NCI-H226 (cell line): ENCODE results near the gene PAQR7.

Experiments
- DNase-seq: peaks from one replicate; pipeline ENCODE4 v3.0.0-alpha.2; 2015

PAQR7 gene, protein sequence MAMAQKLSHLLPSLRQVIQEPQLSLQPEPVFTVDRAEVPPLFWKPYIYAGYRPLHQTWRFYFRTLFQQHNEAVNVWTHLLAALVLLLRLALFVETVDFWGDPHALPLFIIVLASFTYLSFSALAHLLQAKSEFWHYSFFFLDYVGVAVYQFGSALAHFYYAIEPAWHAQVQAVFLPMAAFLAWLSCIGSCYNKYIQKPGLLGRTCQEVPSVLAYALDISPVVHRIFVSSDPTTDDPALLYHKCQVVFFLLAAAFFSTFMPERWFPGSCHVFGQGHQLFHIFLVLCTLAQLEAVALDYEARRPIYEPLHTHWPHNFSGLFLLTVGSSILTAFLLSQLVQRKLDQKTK

DNA sequence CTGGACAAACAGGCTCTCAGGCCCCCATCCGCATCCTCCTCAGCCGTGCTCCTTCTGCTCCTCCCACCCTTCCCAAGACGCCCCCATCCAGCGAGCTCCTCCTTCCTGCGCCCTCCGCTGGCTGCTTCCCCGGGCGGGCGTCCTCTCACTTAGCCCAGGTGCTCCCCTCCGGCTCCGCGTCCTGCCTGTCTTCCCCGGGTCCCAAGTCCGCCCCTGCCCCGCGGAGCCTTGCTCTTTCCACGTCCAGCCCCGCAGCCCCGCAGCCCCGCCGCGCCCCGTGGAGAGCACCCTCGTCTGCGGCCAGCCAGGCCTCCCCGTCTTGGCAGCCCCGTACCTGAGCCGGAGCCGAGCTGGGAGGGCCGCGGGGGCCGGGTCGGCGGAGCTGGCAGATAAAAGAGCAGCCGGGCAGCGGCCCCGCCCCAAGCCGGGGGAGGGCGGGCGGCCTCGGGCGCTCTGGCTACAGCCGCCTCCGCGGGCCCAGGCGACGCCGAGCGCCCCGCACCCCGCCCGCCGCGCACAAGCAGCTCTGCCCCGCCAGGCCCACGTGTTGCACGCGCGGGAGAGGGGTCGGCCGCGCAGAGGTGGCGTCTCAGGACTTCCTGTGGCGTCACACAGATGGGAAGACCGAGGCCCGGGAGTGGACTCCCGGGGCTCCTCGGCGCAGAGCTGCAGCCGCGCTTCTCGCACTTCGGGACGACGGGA, at the start of gene PAQR7:
TSS of gene PAQR7 (minus strand) at position 555 of the 702 bp plus-strand sequence. CDS start 11,869 bp downstream, outside the sequence.
- DNase-seq: peak; percentile 25

DNA sequence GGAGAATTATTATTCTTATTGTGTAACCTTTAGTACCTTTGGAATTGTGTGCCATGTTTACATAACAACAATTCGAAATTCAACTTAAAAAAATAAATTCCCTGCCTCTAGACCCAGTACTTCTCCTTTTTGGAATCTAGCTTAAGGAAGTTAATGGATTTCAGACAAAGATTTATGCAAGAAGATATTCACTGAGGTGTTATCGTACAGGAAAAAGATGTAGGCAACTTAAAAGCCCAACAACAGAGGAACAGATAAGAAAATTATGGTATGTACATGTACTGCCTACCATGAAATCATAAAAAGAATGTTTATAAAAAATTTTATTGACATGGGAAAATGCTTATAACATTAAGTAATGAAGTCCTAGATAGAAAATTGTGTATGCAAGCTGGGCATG, 48.9 kb upstream of the PAQR7 start:
- no peak for DNase-seq

DNA sequence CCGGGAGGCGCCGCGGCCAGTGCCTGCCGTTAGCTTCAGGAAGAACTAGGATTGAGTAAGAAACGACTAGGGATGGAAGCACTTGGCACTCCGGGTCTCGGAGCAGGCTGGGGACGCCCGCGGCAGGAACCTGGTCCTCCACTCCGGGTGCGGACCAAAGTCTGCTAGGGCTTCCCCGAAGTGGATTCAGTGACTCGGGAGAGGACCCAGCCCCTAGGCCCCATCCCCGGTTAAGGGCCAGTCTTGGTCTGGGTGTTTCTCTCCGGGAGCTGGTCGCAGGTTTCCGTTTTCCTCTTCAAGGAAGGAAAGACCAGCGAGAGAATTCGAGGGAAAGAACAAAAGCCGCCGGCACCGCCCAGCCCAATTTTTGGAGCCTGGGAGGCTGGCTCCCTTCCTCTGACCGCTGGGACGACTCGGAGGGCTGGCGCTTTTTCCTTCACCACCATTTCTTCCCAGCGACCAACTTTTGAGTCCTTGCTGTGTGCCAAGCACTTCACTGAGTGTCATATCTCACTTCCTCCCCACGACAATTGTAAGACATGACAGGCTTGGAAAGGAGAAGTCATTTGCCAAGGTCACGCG, 47.6 kb upstream of the PAQR7 start:
- DNase-seq: no peak

DNA sequence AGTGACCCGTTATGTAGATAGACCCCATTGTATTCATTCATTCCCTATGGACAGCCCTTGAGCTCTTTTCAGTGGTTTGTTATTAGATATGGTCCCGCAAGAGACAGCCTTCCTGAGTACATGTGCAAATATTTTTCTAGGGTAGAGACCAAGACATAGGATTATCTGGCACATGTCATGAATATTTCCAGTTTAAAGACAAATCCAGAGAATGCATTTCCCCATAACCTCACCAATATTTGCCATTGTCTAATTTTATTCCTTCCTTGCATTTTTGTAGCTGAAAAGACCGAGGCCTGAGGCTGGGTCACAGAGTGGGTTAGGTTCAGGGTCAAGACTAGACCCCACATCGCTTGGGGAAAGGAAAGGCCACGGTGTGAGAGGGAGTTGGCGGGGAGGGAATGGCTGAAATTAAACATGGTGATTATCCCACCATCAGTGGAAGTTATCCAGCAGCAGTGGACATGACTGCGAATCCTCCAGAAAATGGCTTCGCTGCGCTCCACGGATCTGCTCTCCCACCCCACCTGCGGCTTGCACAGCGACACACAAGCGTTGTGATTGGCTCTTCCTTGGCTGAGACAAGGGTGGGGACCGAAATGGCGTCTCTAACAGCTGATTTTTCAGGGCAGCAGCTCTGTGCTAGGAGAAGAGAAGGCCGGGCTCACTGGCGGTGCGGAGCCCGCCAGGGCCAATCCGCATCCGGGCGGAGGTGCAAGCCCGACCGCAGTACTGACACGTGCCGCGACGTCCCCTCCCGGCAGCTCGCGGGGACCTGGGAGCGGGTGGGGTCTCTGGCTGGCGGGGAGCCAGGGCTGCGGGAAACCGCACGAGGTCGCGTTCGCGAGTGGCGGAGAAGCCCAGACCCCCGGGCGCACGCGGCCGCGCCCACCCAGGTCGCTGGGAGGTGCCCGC, 46.8 kb upstream of the PAQR7 start:
- no peak for DNase-seq

DNA sequence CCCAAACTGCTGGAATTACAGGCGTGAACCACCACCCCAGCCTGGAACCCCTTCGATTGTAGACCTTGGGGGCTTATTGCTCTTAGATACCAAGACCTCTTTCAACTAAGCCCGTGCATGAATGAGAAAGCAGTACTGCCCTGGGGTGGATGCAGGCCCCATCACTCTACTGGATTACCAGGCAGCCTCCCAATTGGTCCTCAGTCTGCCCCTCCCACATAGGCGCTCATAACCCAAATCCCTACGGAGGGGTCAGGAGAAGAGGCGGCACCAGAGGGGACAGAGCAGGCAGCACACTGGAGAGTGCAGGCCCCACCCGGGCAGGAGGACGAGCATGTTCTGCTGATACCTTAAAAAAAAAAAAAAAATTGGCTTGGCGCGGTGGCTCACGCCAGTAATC, 43.1 kb upstream of the PAQR7 start:
- no peak for DNase-seq

DNA sequence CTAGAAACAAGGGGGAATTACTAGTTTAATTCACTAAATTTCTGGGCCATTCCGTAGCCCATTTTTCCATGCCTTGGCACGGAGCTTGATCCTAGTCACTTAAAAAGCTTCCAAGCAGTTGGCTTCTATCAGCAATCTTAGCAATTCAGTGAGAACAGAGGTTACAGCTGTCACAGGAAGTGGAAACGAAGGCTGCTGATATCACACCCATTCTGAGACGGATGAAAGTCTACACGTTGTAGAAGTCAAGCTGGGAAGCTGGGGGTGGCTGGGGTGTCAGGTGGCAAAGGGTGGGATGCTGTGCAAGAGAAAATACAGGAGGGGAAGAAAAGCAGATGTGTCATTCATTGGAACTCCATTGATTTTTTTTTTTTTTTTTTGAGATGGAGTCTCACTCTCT, 42.5 kb upstream of the PAQR7 start:
- DNase-seq: no peak

DNA sequence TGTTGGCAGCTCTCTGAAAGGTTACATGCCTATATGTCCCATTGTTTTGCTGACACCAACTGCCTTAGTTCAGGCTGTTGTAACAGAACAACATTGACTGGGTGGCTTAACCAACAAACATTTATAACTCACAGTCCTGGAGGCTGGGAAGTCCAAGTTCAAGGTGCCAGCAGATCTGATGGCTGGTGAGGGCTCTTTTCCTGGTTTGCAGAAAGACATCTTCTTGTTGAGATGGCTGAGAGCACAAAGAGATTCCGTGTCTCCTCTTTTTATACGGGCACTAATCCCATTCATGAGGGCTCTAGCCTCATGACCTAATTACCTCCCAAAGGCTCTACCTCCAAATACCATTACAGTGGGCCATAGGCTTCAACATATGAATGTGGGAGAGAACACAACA, 41.0 kb upstream of the PAQR7 start:
- DNase-seq: no peak

DNA sequence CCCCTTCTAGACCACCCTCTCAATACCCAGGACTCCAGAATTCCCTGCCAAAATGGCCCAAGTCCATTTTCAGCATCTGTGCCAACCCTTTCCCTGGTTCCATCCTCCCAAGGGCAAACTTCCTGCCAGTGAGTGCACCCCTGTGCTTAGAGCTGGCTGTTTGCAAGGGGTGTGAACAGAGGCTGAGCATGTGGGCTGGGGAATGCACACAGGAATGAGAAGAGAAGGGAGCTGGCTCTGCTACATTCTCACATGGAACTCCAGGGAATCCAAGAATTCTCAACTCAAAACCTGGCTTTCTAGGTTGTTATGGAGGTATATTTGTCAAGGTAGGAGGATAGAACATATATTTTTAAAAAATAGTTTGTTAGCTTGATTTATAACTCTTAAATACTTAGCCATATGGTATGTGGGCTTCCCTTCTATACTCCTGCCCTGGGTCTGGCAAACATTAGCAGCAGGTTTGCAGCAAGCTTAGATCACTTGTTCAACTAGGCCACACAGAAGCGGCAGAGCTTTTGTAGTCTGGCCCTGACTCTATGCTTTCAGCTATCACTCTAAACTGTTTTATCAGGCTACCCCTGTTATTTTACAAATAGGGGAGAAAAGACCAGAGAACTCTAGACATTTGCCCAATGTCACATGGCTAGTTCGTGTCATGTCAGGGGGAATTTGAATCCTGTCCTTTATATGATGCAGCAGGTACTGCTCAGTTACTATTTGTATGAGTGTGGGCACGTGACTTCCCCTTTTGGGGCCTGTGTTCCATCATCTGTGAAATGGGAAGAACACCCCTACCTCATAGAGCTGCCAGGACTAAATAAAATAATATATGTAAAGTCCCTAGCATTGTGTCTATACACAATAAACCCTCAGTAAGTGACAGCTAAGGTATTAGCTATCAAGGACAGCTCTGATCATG, 38.8 kb upstream of the PAQR7 start:
- peak; percentile 58 for DNase-seq

DNA sequence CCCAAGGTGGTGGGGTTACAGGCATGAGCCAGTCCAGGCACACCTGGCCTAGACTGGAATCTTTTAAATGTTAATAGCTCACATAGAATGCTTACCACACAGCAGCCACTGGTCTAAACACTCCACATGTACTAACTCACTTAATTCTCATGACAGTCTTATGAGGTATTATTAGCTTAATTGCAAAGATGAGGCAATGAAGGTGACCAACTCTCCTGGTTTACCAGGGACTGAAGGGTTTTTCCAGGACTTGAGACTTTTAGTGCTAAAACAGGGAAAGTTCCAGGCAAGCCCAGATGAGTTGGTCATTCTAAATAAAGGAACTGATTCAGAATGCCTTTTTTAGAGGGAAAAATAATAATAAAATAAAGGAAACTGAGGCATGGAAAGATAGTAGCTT, 37.7 kb upstream of the PAQR7 start:
- no peak for DNase-seq

DNA sequence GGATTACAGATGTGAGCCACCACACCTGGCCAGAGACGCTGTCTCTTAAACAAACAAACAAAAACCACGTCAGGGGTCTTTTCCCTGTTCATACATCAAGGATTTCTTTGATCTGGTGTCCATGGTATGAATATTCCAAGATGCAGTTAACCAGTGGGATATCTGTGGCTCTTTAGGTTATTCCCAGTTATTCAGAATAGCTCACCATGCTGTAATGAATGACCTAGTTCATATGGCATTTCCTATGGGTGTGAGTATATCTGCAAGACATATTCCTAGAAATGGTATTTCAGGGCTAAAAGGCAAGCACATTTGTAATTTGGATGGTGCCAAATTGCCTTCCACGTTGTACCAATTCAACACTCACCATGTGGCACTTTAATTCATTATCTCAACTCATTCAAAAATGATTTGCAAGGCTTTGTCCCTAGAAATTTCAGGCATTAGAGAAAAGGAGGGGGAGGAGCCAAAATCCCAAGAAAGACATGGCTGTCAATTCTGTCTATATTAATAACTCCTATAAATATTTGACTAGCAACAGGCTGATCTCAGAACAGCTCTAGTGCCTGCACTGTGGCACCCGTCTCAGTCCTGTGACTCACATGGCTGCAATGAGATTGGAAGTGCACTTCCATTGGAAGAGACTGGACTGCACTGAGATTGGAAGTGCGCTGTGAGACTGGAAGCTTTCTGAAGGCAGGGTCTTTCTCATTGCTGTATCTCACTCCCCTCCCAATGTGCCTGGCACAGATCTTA, 36.7 kb upstream of the PAQR7 start:
- DNase-seq: peak; percentile 69

DNA sequence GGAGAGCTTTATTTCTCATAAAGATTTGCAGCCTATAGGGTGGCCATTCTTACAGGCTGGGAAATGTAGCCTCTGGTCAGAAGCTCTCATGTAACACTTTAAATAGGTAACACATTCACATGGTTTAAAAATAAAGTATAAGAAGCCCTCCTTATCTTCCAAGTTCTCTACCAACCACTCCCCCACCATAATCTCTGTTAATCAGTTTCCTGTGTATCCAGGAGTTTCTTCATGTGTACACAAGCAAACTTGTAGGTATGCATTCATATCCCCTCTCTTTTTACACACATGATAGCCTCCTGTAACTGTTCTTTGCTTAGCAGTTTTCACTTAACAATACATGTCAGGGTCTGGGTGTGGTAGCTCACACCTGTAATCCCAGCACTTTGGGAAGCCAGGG, 35.7 kb upstream of the PAQR7 start:
- DNase-seq: peak; percentile 33

DNA sequence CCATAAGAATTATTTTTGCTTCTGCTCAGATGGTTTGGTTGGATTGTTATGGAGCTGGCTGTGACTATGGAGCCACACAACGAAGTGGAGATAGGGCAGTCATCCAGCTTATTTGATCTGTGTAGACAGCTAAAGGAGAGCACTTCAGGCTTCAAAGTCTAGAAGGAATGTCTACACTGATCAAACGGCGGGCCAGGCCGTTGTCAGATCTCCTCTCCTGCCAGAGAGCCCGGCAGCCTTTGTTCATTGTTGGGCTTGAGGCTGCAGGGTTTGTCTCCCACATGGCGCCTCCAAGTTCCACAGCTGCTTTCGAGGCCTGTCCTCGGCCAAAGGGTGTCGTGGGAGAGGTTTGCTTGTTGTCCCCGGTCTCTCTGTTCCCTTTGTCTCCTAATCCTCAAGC, 33.5 kb upstream of the PAQR7 start:
- no peak for DNase-seq

DNA sequence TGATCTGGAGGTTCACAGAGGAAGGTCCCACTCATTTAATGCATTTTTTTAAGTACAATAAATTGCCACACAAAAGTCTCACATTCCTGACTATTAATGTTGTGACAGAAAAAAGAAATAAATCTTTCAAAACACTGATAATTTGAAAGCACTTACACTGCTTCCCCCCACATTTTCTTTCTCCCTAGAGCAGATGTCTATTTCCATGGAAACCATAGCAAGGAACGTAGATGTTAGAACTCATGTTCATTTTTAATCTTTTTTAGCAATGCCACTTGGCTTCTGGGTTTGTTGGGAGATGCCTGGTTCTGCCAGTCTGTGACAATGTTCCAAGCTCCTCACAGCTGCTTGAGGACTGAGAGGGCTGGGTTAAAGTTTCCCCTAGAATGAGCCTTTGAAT, 32.7 kb upstream of the PAQR7 start:
- DNase-seq: no peak

DNA sequence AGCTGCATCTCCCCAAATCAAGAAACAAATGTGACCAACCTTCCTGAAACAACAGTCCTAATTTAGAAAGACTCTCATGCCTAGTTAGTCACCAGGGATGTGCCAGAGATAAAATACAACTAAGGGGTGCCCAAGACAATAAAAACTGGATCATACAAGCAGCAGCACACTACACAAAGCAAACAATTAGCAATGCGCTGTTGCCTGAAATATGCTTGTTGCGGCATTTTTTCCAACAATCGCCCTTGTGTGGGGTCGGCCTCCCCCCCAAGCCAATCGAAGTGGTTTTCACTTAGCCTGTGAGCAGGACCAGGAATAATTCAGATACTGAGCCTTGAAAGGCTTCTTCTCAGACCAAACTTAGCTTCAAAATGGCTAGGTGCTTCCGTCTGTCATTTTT, 32.1 kb upstream of the PAQR7 start:
- no peak for DNase-seq

DNA sequence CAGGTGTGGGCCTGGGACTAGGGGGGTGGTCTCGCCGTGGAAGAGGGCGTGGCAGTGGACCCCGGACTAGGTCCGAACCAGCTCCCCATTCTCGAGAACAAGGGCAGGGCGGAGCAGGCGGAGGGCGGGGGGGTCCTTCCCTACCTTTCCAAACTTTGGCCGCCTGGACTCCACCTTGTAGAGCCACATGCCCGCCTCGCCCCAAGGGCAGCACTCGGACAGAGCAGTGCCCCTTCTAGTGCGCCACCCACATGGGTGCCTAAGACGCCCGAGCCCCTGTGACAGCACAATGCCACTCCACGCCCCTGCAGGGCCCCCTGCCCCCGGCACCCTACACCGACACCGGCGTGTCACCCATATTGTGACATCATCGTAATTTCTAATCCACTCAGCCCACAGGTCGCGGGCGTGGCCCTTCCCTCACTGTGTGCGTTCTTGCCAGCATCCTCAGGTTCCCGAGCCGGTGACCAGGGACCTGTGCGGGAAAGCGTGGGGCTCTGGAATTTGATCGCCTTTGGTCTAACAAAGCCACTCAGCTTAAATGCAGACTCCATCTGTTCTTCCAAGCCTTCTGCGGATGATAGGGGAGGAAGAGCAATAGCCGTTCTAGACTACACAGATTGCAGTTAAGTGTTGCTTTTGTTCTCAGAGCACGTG, 31.3 kb upstream of the PAQR7 start:
- DNase-seq: no peak

DNA sequence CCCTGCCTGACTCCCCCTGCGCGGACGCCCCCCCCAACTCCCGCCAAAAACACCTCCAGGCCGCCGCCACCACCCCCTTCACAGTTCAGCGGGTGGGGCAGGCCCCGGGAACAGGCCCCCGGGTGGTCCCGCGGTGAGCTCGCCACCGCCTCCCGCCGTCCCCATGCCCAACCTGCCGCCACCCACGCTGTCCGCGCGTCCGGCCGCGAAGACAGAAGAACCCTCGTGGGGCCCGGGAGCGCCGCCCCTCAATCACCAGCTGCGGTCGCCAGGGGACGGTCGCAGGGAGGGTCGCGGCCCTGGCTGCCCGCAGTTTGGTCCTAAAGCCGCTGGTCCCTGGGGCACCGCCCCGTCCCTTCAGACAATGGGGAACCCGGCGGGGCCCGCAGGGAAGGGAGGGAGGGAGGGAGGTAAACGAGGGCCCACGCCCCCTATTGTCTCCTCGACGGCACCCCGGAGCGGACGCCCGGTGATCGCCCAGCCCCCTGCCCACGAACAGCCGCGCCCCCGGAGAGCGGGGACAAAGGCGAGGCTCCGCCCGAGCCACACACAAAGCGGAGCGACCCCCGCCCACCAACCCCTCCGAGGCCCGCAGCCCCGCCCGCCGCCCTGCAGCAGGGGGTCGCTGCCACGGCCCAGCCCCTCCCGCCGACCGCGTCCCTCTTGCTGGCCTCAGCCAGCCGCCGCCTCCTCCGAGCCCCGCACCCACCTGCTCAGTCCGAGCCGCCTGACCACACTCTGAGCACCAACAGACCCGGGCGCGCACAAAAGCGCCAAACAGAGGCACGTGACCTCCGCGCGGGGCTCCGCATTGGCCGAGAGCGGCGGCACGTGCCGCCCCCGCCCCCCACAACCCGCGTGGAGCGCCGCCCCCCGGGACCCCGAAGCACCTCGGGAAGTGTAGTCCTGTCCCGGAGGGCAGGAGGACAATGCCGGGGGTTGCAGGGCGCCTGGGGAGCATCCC, 30.5 kb upstream of the PAQR7 start, which contains the start of gene STMN1:
TSS of gene STMN1 (minus strand) at position 740 of the 964 bp plus-strand sequence. CDS start 1,743 bp downstream, outside the sequence.
- peak; percentile 54 for DNase-seq

DNA sequence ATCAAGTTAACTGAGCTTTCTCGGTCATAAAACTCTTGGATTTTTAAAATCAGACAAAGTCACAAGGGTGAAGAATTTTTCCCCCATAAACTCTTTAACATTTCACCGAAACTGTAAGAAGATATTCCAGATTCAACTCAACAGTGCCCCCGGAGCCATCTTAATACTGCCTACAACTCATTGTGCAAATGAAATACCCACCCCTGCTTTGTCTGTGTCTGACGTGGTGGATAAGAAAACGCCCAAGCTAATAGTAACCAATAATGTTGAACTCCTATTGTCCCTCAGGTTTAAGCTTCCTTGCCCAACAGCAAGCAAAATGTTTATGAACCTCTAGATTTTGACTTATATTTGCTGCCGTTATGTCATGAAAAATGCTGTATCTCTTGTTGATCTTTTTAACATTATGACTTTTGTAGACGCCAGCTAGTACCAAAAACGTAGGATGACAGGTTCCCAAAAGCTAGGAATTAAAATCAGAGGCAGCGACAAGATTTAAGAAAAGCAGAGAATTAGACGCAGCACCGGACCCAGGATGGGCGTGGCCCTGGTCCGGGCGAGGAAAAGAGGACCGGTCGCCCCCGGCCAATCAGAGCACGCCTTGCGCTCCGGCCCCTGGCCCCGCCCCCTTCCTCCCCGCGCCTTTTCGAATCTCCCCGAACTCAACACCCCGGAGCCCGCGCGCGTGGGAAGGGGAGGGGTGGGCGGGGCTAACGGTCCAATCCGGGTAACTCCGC, 29.6 kb upstream of the PAQR7 start:
- peak; percentile 69 for DNase-seq

DNA sequence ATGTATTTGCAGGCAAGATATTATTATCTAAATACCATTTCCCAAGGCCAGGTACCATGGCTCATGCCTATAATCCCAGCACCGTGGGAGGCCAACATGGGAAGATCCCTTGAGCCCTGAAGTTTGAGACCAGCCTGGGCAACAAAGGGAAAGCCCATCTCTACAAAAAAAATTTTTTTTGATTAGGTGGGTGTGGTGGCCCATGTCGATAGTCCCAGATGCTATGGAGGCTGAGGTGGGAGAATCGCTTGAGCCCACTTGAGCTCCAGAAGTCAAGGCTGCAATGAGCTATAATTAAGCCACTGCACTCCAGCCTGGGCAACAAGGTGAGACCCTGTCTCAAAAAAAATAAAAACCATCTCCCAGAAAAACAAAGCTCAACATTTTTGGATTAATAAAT, 28.5 kb upstream of the PAQR7 start:
- no peak for DNase-seq

DNA sequence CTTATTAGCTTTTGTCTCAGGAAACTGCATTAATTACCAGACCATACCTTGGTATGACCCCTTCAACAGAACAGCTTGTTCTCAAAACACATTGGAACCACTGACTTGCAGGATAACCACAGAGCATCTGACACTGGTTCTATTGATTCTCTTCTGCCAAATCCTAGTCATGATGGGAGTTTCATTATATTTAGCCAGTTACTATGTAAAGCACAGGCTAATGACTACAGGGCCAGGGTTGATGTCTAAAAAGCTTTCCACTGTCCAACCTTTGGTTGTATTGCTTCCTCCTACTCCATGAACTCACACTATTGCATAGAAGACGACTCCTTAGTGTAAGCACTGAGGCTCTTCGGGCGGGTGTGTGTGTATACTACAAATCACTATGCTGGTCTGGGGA, 27.0 kb upstream of the PAQR7 start:
- DNase-seq: no peak
